K562 (cell line): Measurements from ENCODE around the gene TARBP1. TPM values are rescaled to one million over a fixed set of nuclear protein-coding genes. Genes with fewer than 3 reads are reported as not detected.
A peak's percentile ranks its signal among the peaks of the same experiment; 100 is the strongest.

Experiments
- AFF4 ChIP-seq: sonication (generic); formaldehyde crosslinking; IDR thresholded peaks from 2 replicates; pipeline ENCODE4 v1.8.0; 2023; ENCODE audit warnings: mild to moderate bottlenecking, missing genetic modification reagents
- ARID3B ChIP-seq: fragments of 250-450 bp; sonication (Bioruptor Pico); IDR thresholded peaks from 2 replicates; pipeline ENCODE4 v1.4.0; 2020; ENCODE audit warnings: borderline replicate concordance
- CSDE1 ChIP-seq, 2 experiments: fragments of 450-650 bp; IDR thresholded peaks; 2 replicates each; pipeline ENCODE4 v1.6.1; 2016; ENCODE audit warnings: mild to moderate bottlenecking in 1 of 2
- HSF4 ChIP-seq: fragments of 250-450 bp; sonication (Bioruptor Pico); IDR thresholded peaks from 2 replicates; pipeline ENCODE4 v2.1.2; 2022; ENCODE audit warnings: mild to moderate bottlenecking, moderate library complexity, borderline replicate concordance
- PTTG1 ChIP-seq: fragments of 450-650 bp; IDR thresholded peaks from 2 replicates; pipeline ENCODE4 v1.6.1; 2016; ENCODE audit warnings: low read depth, mild to moderate bottlenecking, missing genetic modification characterization, missing compliant biosample characterization
- SMARCB1 ChIP-seq: IDR thresholded peaks from 2 replicates; pipeline ENCODE4 v1.6.1; 2011; ENCODE audit warnings: improper control_type of control experiment, low read depth; ENCODE audit not compliant: insufficient read length
- SRSF9 ChIP-seq: fragments of 200-400 bp; formaldehyde crosslinking; IDR thresholded peaks from 2 replicates; pipeline ENCODE4 v1.6.1; 2017; ENCODE audit warnings: low read depth, low read length, borderline replicate concordance
- STAT5A ChIP-seq: IDR thresholded peaks from 2 replicates; pipeline ENCODE4 v1.6.1; 2012; ENCODE audit warnings: low read length, inconsistent platforms, borderline replicate concordance
- STAT6 ChIP-seq: sonication (generic); formaldehyde crosslinking; IDR thresholded peaks from 2 replicates; pipeline ENCODE4 v1.8.1; 2023; ENCODE audit warnings: mild to moderate bottlenecking, missing genetic modification reagents
- TAF9B ChIP-seq: fragments of 450-650 bp; IDR thresholded peaks from 2 replicates; pipeline ENCODE4 v1.6.1; 2018; ENCODE audit warnings: mild to moderate bottlenecking; ENCODE audit not compliant: partially characterized antibody
- TBP ChIP-seq: optimal IDR thresholded peaks from 2 replicates; pipeline ENCODE3; 2011; ENCODE audit warnings: low read depth, low read length, improper control_type of control experiment
- TCF7 ChIP-seq: sonication (generic); IDR thresholded peaks from 2 replicates; pipeline ENCODE4 v1.6.1; 2016; ENCODE audit warnings: antibody characterized with exemption, borderline replicate concordance
- TGIF2 ChIP-seq: sonication (generic); formaldehyde crosslinking; IDR thresholded peaks from 2 replicates; pipeline ENCODE4 v1.8.1; 2022; ENCODE audit warnings: mild to moderate bottlenecking, missing genetic modification reagents, moderate library complexity
- ZNF79 ChIP-seq: fragments of 250-450 bp; sonication (Bioruptor Pico); IDR thresholded peaks from 2 replicates; pipeline ENCODE4 v1.4.0; 2020; ENCODE audit warnings: low read depth, mild to moderate bottlenecking, moderate library complexity
- polyA plus RNA-seq, 8 experiments: library from polyadenylated mRNA; depleted of rRNA in 4 of 8; stranded (reverse) in 5 of 8; unstranded in 3 of 8; fragments of >200 nt; fragmentation: Nextera tagmentation in 2 of 8; fragmentation: Illumina TruSeq in 1 of 8; extraction: Ambion mirVana in 2 of 8; extraction: Trizol in 1 of 8; gene quantifications; 2 replicates each; pipeline versions ENCODE4 v1.2.1 to v1.2.3, GENCODE V29; 2011 to 2014; ENCODE audit warnings: inconsistent platforms in 1 of 8, missing spikeins in 1 of 8
- total RNA-seq, 7 experiments: library from RNA; depleted of rRNA in 6 of 7; stranded (reverse); fragments of >200 nt in 6 of 7; fragmentation: Illumina TruSeq in 2 of 7; extraction: Trizol in 2 of 7; gene quantifications; 2 replicates each; pipeline versions ENCODE4 v1.2.1 to v1.2.3, GENCODE V29; 2011 to 2021; ENCODE audit warnings: low replicate concordance in 1 of 7
- TF ChIP-seq, protein P1 (sequence below), 2 experiments: IDR thresholded peaks in 1 of 2; conservative IDR thresholded peaks in 1 of 2; 2 replicates each; pipeline ENCODE4 v1.6.1; 2016; ENCODE audit warnings: low read depth in 2 of 2, mild to moderate bottlenecking in 1 of 2, missing compliant biosample characterization in 1 of 2, missing genetic modification characterization in 1 of 2, moderate library complexity in 1 of 2

TARBP1 gene
- total and polyA plus RNA-seq, 9 of the 15 experiments (the other 6 are each of a cell fraction or from before 2014, with no cell fraction given): 8.8 to 48.0 (median 22.9) TPM

DNA sequence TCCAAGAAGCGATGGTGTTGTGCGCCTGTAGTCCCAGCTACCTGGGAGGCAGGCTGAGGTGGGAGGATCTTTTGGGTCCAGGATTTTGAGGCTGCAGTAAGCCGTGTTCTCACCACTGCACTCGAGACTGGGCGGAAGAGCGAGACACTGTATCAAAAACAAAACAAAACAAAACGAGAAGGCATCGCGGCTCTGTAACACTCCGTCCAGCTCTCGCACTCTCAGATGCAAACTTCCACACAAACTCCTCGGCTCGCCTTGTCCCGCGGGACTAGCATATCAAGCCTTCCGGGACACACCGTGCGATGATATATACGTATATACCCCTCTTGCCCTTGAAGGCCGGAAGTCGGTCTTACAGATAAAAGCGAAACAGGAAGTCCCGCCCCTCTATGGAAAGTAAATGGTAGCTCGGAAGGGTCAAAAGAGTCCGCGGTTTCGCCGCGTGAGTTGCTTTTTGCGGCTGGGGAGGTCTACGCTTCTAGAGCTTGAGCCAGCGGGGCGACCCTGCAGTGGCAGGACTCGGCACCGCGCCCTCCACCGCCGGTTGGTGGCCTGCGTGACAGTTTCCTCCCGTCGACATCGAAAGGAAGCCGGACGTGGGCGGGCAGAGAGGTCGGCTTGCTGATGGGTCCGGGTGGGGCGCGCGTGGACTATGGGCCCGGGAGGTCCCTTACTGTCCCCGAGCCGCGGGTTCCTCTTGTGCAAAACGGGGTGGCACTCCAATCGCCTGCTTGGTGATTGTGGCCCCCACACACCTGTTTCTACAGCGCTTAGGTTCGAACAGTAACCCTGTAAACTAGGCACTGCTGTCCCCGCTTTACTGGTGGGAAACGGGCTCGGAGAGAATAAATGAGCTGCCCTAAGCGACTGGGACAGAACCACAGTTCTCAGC, 105.7 kb downstream of the TARBP1 start, which contains the start of gene COA6 (continued):
- no peak for TF ChIP-seq ARID3B
- TF ChIP-seq AFF4 (CRISPR knock-in tag): peak; percentile 90; the same call in 1 of the 2 replicates
- TF ChIP-seq STAT6 (CRISPR knock-in tag): no peak
- TF ChIP-seq SRSF9: no peak
- no peak for TF ChIP-seq HSF4 (CRISPR knock-in tag)
- no peak; the same call in 1 of the 2 replicates for TF ChIP-seq ZNF79
- TF ChIP-seq, protein P1, sequence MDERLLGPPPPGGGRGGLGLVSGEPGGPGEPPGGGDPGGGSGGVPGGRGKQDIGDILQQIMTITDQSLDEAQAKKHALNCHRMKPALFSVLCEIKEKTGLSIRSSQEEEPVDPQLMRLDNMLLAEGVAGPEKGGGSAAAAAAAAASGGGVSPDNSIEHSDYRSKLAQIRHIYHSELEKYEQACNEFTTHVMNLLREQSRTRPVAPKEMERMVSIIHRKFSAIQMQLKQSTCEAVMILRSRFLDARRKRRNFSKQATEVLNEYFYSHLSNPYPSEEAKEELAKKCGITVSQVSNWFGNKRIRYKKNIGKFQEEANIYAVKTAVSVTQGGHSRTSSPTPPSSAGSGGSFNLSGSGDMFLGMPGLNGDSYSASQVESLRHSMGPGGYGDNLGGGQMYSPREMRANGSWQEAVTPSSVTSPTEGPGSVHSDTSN (CRISPR knock-in tag; IDR thresholded peaks at IDR 0.05; ENCODE audit: low read depth): no peak
- TF ChIP-seq, protein P1 (tag; conservative IDR thresholded peaks at IDR 0.05; ENCODE audit: low read depth): peak; percentile 68
- peak; percentile 52; the same call in 1 of the 2 replicates for TF ChIP-seq STAT5A
- TF ChIP-seq TBP: peak; percentile 96
- peak in 1 of 2 experiments; percentile 13; a peak in 1 of 4 replicates for TF ChIP-seq CSDE1 (IDR thresholded peaks at IDR 0.05)
- no peak for TF ChIP-seq PTTG1 (tag)
- TF ChIP-seq SMARCB1: no peak
- no peak for TF ChIP-seq TGIF2 (CRISPR knock-in tag)
- TF ChIP-seq TAF9B: peak; percentile 91
- TF ChIP-seq TCF7: peak; percentile 39; the same call in 1 of the 2 replicates
